Peyer's patch (tissue), 4 donors: ENCODE results near the gene SERTAD3. TPM values are rescaled to one million over a fixed set of nuclear protein-coding genes. Genes with fewer than 3 reads are reported as not detected.
"Not testable (repeated sequence)": the region's sequence is repeated elsewhere in the genome, so short reads cannot be mapped to it uniquely, and the experiment has no call there.

ENCODE experiments used
- DNase-seq, 3 donors: peaks; one replicate each; pipeline ENCODE4 v3.0.0-alpha.2; 2017 to 2019
- H3K27ac ChIP-seq, 4 donors: fragments of 200-600 bp; sonication (generic); one replicate each; pipeline ENCODE4 v1.5.1; 2016 to 2019
- H3K27me3 ChIP-seq, 2 donors: fragments of 200-600 bp; sonication (generic); one replicate each; pipeline ENCODE4 v1.5.1; 2019
- H3K36me3 ChIP-seq, 3 donors: fragments of 200-600 bp; sonication (generic); one replicate each; pipeline ENCODE4 v1.5.1; 2016 to 2019
- H3K4me1 ChIP-seq, 4 donors: fragments of 200-600 bp; sonication (generic); one replicate each; pipeline ENCODE4 v1.5.1; 2016 to 2019
- H3K4me3 ChIP-seq, 4 donors: fragments of 200-600 bp; sonication (generic); 1 replicate in 3 of 4; 2 replicates in 1 of 4; pipeline ENCODE4 v1.5.1; 2016 to 2019; ENCODE audit warnings: mild to moderate bottlenecking in 1 of 4
- H3K9me3 ChIP-seq, 4 donors: fragments of 200-600 bp; sonication (generic); one replicate each; pipeline ENCODE4 v1.5.1; 2016 to 2019; ENCODE audit warnings: mild to moderate bottlenecking in 1 of 4
- CTCF ChIP-seq, 6 experiments: fragments of 450-650 bp in 4 of 6; fragments of 200-600 bp in 2 of 6; sonication (generic) in 1 of 6; IDR thresholded peaks; one replicate each; pipeline ENCODE4 v1.5.1; 2017 to 2019; ENCODE audit warnings: antibody characterized with exemption in 6 of 6, mild to moderate bottlenecking in 3 of 6, moderate library complexity in 1 of 6
- POLR2A ChIP-seq, 2 donors: fragments of 450-650 bp; IDR thresholded peaks; one replicate each; pipeline ENCODE4 v1.5.1; 2017; ENCODE audit warnings: antibody characterized with exemption in 2 of 2, mild to moderate bottlenecking in 2 of 2, moderate library complexity in 2 of 2
- total RNA-seq, 4 donors: library from RNA; depleted of rRNA; stranded (reverse); fragments of >200 nt; gene quantifications; one replicate each; pipeline ENCODE4 v1.1.0, GENCODE V29; 2016

The SERTAD3 gene
- total RNA-seq, 4 donors from 2014 or later, result 9.1 to 22.4 (median 15.2) TPM

DNA sequence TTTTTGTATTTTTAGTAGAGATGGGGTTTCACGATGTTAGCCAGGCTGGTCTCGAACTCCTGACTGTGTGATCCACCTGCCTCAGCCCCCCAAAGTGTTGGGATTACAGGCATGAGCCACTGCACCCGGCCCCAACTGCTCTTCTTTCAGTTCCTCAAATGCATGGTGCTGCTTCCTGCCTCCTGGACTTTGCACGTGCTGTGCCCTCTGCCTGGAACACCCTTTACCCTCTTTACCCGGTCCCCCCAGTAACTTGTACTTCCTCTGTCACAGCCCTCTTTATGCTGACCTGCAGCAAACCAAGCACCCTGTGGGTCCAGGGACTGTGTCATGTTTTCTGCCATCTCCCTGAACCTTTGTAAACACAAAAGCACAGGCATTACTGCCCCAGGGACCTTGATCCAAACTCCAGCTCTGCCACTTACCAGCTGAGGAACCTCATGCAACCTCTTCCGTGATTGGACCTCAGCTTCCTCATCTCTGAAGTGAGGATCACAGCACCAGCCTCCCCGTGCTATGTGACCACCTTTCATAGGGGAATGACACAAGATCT, 17.6 kb upstream of the SERTAD3 start:
- Histone ChIP-seq H3K4me1 (peaks cover 4 to 43% (median 15%) of the 10 kb centered on the region in 4 donors), H3K36me3 (peaks cover 0 to 17% (median 0%) of the 10 kb centered on the region in 3 donors), H3K9me3 (no peaks in the 10 kb centered on the region), H3K27me3 (no peaks in the 10 kb centered on the region), H3K27ac (peak overlapping the region in 2 of 4 donors; percentile 63 to 66), H3K4me3 (no peak overlapping the region)
- DNase-seq, result peak; percentile 33 to 74 (median 73)
- TF ChIP-seq POLR2A (IDR thresholded peaks at IDR 0.05), result no peak
- TF ChIP-seq CTCF (IDR thresholded peaks at IDR 0.05), result no peak

- DNase-seq, result no peak
- no peak overlapping the region for H3K4me3 ChIP-seq
- H3K27me3 ChIP-seq, result no peaks in the 10 kb centered on the region
- H3K4me1 ChIP-seq, result peaks cover 0 to 34% (median 6%) of the 10 kb centered on the region in 4 donors
- H3K36me3 ChIP-seq, result peaks cover 0 to 24% (median 0%) of the 10 kb centered on the region in 3 donors
- no peak overlapping the region for H3K27ac ChIP-seq
- no peaks in the 10 kb centered on the region for H3K9me3 ChIP-seq
- TF ChIP-seq POLR2A (IDR thresholded peaks at IDR 0.05), result no peak
- TF ChIP-seq CTCF (IDR thresholded peaks at IDR 0.05), result no peak
Observed at GRCh38 chr19:40460185-40460584, 16.1 kb upstream of the SERTAD3 start.

GRCh38 chr19:40458597-40458974, 14.5 kb upstream of the SERTAD3 start:
- no peak for DNase-seq
- Histone ChIP-seq H3K9me3 (no peaks in the 10 kb centered on the region), H3K4me1 (peaks cover 0 to 19% (median 4%) of the 10 kb centered on the region in 4 donors), H3K27me3 (no peaks in the 10 kb centered on the region), H3K27ac (no peak overlapping the region), H3K4me3 (no peak overlapping the region), H3K36me3 (peaks cover 0 to 27% (median 0%) of the 10 kb centered on the region in 3 donors)
- no peak for TF ChIP-seq POLR2A (IDR thresholded peaks at IDR 0.05)
- TF ChIP-seq CTCF (IDR thresholded peaks at IDR 0.05), result no peak

DNA sequence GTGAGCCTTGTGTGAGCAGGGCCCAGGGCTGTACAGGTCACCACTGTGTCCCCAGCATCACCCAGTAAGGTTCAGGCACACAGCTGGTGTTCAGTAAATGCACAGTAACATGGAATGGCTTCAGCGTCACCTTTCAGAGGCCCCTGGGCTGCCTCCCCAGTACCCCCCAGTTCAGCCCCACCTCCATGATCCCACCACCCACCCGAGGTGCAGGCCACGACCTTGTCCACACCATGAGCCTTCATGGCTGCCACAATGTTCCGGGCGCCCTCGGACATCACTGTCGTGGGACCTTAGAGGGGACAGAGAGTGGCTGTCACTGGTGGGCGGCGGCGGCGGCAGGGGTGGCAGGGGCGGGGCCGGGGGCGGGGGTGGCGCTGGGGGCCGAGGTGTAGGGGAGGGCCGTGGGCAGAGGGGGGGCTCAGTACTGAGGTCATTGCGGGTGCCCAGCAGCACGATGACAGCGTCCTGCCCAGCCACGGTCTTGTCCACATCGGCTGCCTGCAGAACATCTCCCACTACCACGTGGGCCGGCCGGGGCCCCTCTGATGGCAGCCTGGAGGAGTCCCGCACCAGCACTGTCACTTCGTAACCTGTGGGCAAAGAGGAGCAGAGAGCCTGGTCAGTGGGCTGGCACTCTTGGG, 13.9 kb upstream of the SERTAD3 start:
- Histone ChIP-seq H3K27me3 (no peaks in the 10 kb centered on the region), H3K36me3 (peaks cover 0 to 27% (median 0%) of the 10 kb centered on the region in 3 donors), H3K9me3 (no peaks in the 10 kb centered on the region), H3K4me1 (peaks cover 0 to 17% (median 4%) of the 10 kb centered on the region in 4 donors), H3K4me3 (no peak overlapping the region), H3K27ac (no peak overlapping the region)
- DNase-seq, result no peak
- no peak for TF ChIP-seq POLR2A (IDR thresholded peaks at IDR 0.05)
- no peak for TF ChIP-seq CTCF (IDR thresholded peaks at IDR 0.05)

DNA sequence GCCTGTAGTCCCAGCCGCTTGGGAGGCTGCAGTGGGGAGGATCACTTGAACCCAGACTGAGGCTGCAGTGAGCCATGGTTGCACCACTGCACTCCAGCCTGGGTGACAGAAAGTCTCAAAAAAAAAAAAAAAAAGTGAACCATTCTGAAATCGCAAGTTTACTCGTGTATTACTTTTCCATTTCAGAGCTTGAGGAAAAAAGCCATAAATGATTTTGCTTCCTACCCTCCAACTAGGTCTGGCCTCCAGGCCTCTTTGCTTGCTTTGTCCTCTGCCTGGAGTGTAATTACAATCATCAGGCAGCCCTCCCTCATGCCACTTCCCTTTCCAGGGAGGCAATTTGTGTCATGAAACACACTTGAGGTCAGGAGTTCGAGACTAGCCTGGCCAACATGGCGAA, 12.9 kb upstream of the SERTAD3 start:
- no peak overlapping the region for H3K4me3 ChIP-seq
- TF ChIP-seq CTCF (IDR thresholded peaks at IDR 0.05) (no peak), POLR2A (IDR thresholded peaks at IDR 0.05) (no peak)
- no peaks in the 10 kb centered on the region for H3K27me3 ChIP-seq
- H3K27ac ChIP-seq, result no peak overlapping the region
- H3K4me1 ChIP-seq, result peaks cover 0 to 11% (median 4%) of the 10 kb centered on the region in 4 donors
- no peaks in the 10 kb centered on the region for H3K9me3 ChIP-seq
- H3K36me3 ChIP-seq, result peaks cover 0 to 27% (median 0%) of the 10 kb centered on the region in 3 donors
- DNase-seq, result no peak

GRCh38 chr19:40453943-40454342, 9.8 kb upstream of the SERTAD3 start:
- not testable (repeated sequence) for H3K9me3 ChIP-seq, H3K4me1 ChIP-seq, DNase-seq, H3K4me3 ChIP-seq, H3K27me3 ChIP-seq, H3K27ac ChIP-seq
- H3K36me3 ChIP-seq, result peaks cover 0 to 36% (median 0%) of the 10 kb centered on the region in 3 donors
